Chondrocyte (in vitro differentiated cells): ENCODE results near the gene DSN1. TPM values are rescaled to one million over a fixed set of nuclear protein-coding genes. Genes with fewer than 3 reads are reported as not detected.
A peak's percentile ranks its signal among the peaks of the same experiment; 100 is the strongest.

Source experiments
- DNase-seq: peaks from one replicate; pipeline ENCODE4 v3.0.0; 2021; ENCODE audit warnings: mixed read lengths, low spot score
- H3K27ac Mint-ChIP-seq: one replicate; pipeline ENCODE4 v1.8.0; 2021; ENCODE audit warnings: mild to moderate bottlenecking, moderate library complexity, mixed read lengths; ENCODE audit not compliant: unreplicated experiment
- H3K27me3 Mint-ChIP-seq: 2 replicates; pipeline ENCODE4 v1.8.0; 2021; ENCODE audit warnings: low read depth, mixed read lengths
- H3K36me3 Mint-ChIP-seq: 2 replicates; pipeline ENCODE4 v1.8.0; 2021; ENCODE audit warnings: low read depth, mixed read lengths
- H3K4me1 Mint-ChIP-seq: 2 replicates; pipeline ENCODE4 v1.8.0; 2021; ENCODE audit warnings: low read depth, mild to moderate bottlenecking, mixed read lengths
- H3K4me3 Mint-ChIP-seq: one replicate; pipeline ENCODE4 v1.8.0; 2021; ENCODE audit warnings: mild to moderate bottlenecking, moderate library complexity, mixed read lengths; ENCODE audit not compliant: unreplicated experiment
- H3K9me3 Mint-ChIP-seq: 2 replicates; pipeline ENCODE4 v1.8.0; 2021; ENCODE audit warnings: low read depth, mixed read lengths
- CTCF ChIP-seq: fragments of 200-600 bp; sonication (generic); IDR thresholded peaks from 2 replicates; pipeline ENCODE4 v1.5.0; 2021; ENCODE audit warnings: antibody characterized with exemption, mild to moderate bottlenecking, moderate library complexity
- total RNA-seq: library from RNA; stranded (reverse); gene quantifications from 3 replicates; pipeline ENCODE4 v1.2.1, GENCODE V29; 2021

The DSN1 gene
- total RNA-seq, 1 donor from 2014 or later, result 8.3 TPM

DNA sequence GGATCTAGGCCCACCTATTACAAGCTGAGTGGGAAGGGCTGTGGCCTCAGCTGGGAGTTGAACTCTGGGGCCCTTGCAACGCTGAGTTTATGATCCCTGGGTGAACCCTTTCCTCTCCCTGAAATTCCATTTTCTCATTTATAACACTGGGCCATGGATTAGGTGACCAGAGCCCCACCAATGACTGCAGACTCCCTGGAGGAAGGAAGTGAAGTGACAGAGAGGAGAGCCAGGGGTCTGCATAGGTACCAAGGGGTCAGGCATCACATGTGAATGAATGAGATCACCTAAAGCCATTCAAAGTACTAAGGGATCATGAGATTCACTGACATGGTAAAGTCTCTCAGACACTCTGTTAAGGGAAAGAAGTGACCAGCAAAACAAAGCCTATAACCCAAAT, 46.5 kb upstream of the DSN1 start:
- H3K27ac Mint-ChIP-seq, result peak overlapping the region; percentile 66
- no peaks in the 10 kb centered on the region for H3K27me3 Mint-ChIP-seq
- DNase-seq, result no peak
- H3K4me3 Mint-ChIP-seq, result no peak overlapping the region
- H3K4me1 Mint-ChIP-seq, result peaks cover 49% of the 10 kb centered on the region
- TF ChIP-seq CTCF, result no peak
- peaks cover 21% of the 10 kb centered on the region for H3K36me3 Mint-ChIP-seq
- H3K9me3 Mint-ChIP-seq, result no peaks in the 10 kb centered on the region

- Mint-ChIP-seq H3K4me3 (no peak overlapping the region), H3K27ac (no peak overlapping the region), H3K36me3 (peaks cover 21% of the 10 kb centered on the region)
These were observed 46.1 kb upstream of the DSN1 start for GRCh38 chr20:36819659-36820058.

DNA sequence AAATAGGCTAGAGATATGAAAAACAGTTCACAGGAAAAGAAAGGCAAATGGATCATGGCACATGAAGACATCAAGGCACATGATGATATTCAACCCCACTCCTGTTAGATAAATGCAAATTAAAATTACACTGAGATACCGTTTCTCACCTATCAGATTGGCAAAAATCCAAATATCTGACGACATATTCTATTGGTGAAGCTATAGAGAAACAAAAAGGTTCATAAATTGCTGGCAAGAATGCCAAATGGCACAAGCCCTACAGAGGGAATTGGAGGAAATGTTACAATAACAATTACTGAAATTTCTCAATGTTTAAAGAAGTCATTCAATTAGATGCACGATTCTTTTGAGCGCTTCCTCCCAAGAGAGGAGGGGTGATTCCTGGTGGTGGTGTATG, 45.3 kb upstream of the DSN1 start:
- no peak for DNase-seq
- no peak overlapping the region for H3K27ac Mint-ChIP-seq
- no peaks in the 10 kb centered on the region for H3K9me3 Mint-ChIP-seq
- TF ChIP-seq CTCF, result no peak
- H3K4me1 Mint-ChIP-seq, result peaks cover 44% of the 10 kb centered on the region
- H3K27me3 Mint-ChIP-seq, result no peaks in the 10 kb centered on the region
- no peak overlapping the region for H3K4me3 Mint-ChIP-seq
- peaks cover 24% of the 10 kb centered on the region for H3K36me3 Mint-ChIP-seq

More at GRCh38 chr20:36819659-36820058, 46.1 kb upstream of the DSN1 start:
- Mint-ChIP-seq H3K27me3 (no peaks in the 10 kb centered on the region), H3K9me3 (no peaks in the 10 kb centered on the region), H3K4me1 (peaks cover 49% of the 10 kb centered on the region)
- no peak for DNase-seq
- TF ChIP-seq CTCF, result no peak

DNA sequence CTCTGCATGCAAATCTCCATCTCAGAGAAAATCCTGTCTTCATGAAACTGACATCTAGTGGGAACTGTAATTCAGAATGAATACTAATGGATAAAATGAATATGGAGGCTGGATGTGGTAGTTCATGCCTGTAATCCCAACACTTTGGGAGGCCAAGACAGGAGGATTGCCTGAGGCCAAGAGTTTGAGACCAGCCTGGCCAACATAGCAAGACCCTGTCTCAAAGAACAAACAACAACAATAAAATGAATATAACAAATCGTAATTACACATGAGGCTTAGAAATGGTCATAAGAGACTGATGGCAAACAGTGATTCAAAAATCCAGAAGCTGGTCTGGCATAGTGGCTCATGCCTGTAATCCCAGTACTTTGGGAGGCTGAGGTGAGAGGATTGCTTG, 44.6 kb upstream of the DSN1 start:
- H3K27ac Mint-ChIP-seq, result no peak overlapping the region
- H3K4me3 Mint-ChIP-seq, result no peak overlapping the region
- no peaks in the 10 kb centered on the region for H3K27me3 Mint-ChIP-seq
- DNase-seq, result no peak
- peaks cover 40% of the 10 kb centered on the region for H3K4me1 Mint-ChIP-seq
- TF ChIP-seq CTCF, result no peak
- H3K36me3 Mint-ChIP-seq, result peaks cover 26% of the 10 kb centered on the region
- H3K9me3 Mint-ChIP-seq, result no peaks in the 10 kb centered on the region

- no peak overlapping the region for H3K27ac Mint-ChIP-seq
- H3K9me3 Mint-ChIP-seq, result no peaks in the 10 kb centered on the region
- DNase-seq, result no peak
- H3K36me3 Mint-ChIP-seq, result peaks cover 25% of the 10 kb centered on the region
- no peaks in the 10 kb centered on the region for H3K27me3 Mint-ChIP-seq
- no peak for TF ChIP-seq CTCF
- H3K4me3 Mint-ChIP-seq, result no peak overlapping the region
- H3K4me1 Mint-ChIP-seq, result peaks cover 34% of the 10 kb centered on the region
These were observed 43.9 kb upstream of the DSN1 start for GRCh38 chr20:36817496-36817895.
